HG03196 (cell line): Measurements from ENCODE around the gene JAKMIP2.

ENCODE experiments used
- ATAC-seq: cut with Tn5 transposase; IDR thresholded peaks from one replicate; pipeline ENCODE4 v1.9.1; 2021; ENCODE audit not compliant: unreplicated experiment

JAKMIP2 gene

GRCh38 chr5:147789820-147790219 is 7.3 kb upstream of the JAKMIP2 start:
- no peak for ATAC-seq

GRCh38 chr5:147788023-147788422 is 5.5 kb upstream of the JAKMIP2 start:
- ATAC-seq: no peak

DNA sequence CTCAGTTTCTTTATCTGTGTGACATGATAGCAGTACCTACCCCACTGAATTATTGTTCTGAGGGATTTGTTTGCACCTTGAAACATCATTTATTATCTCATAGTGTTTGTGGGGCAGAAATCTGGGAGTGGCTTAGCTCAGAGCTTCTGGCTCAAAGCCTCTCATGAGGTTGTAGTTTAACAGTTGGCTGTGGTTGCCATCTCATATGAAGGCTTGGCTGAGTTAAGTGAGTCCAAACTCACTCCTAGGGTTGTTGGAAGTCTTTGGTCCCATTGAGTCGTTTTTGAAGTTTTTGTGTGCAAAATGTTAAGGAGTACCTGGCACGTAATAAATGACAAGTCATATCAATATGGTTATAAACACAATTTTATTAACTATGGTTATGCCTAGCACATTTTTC is 3.6 kb upstream of the JAKMIP2 start:
- ATAC-seq: no peak

- no peak for ATAC-seq
These were observed 1.8 kb upstream of the JAKMIP2 start for GRCh38 chr5:147784146-147784987.

GRCh38 chr5:147780924-147781573 is 1.5 kb downstream of the JAKMIP2 start:
- no peak for ATAC-seq

- no peak for ATAC-seq
These were observed 2.8 kb downstream of the JAKMIP2 start for GRCh38 chr5:147779694-147780093.

GRCh38 chr5:147776989-147777388 is 5.5 kb downstream of the JAKMIP2 start:
- ATAC-seq: no peak

DNA sequence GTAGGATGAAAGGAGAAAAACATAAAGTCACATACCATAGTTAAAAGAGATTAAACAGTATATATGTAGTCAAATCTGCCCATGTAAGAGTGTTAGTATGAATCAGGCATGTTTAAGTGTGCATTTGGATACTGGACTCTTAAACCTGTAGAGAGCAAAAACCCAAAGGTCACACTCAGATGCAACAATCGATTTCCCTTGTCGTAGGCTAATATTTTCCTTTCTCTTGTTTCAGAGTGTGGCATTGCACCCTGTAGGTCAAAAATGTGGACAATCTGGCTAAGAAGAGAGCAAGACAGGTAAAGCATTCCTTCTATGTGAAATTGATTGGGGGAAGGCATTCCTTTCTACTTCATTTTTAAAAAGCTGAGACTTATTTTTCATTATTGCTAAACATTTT is 8.9 kb downstream of the JAKMIP2 start:
- no peak for ATAC-seq

DNA sequence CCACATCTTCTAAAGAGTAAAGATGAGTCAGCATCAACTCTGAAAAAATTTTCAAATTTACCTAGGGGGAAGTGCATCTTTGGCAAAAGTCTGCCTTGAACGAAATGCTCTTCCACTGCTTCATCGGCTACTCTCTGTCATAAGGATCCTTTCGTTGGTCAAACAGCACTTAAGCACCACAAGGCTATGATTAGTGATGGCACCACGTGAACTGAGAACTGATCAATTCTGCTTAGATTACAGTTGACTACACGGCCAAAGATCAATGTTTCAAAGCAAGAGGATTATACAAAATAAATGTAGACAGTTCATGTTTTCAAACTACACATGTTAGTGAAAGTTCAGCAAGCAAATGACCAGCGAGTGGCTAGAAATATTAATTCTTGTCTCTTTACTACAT is 9.4 kb downstream of the JAKMIP2 start:
- no peak for ATAC-seq

DNA sequence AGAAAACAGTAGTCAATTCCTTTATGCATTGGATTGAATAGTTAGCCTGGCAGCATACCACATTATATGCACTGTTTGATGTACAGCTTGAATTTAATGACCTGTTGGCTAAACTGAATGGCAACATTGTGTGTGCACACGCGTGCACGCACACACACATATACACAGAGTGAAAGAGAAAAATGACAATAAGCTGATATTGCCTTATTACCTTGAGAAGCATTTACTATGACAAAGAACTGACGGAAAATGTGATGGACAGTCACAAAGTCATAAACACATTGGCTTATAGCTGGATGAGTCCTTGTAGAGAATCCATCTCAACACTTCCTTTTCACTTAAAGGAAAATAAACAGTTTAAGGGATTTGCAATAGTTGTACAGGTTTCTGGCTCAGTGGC is 15.5 kb downstream of the JAKMIP2 start:
- no peak for ATAC-seq

- no peak for ATAC-seq
These were observed 18.6 kb downstream of the JAKMIP2 start for GRCh38 chr5:147763791-147764525.

DNA sequence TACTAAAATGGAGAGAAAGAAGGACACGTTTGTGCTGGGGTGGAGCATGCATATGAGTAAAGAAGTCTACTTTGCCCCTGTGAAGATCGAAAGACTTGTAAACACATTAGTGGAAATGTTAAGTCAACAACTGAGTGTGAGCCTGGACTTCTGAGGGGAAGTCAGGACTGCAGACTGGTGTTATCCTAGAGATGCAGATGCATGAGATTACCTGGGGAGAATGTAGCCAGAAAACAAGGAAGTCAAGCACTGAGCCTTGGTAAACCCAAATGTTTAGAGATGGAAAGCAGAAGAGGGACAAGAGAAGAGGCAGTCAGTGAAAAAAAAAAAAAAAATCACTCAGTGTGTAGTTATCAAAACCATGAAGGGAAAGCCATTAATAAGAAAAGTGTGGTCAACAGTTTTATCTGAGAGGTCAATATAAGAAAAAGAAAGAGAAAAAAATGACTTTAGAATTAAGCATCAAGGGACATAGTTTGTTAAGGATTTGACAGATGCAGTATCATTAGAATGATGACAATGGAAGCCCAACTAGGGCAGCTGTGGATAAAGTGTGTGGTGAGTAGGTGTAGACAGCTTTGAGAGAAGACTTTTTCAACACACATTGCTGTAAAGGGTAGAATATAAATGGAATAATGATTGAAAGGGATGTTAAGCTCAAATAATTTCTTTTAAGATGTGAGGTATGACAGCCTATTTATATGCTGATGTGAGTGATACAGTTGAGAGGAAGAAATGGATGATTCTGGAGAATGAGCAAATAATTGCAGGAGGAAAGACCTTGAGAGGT is 22.2 kb downstream of the JAKMIP2 start:
- ATAC-seq: no peak

- ATAC-seq: no peak
These were observed 23.1 kb downstream of the JAKMIP2 start for GRCh38 chr5:147759441-147759840.

GRCh38 chr5:147756566-147756965 is 26.0 kb downstream of the JAKMIP2 start:
- ATAC-seq: no peak

GRCh38 chr5:147754372-147755122 is 28.0 kb downstream of the JAKMIP2 start:
- ATAC-seq: no peak

GRCh38 chr5:147753765-147754164 is 28.8 kb downstream of the JAKMIP2 start:
- no peak for ATAC-seq

GRCh38 chr5:147752666-147753290 is 29.8 kb downstream of the JAKMIP2 start:
- ATAC-seq: no peak

DNA sequence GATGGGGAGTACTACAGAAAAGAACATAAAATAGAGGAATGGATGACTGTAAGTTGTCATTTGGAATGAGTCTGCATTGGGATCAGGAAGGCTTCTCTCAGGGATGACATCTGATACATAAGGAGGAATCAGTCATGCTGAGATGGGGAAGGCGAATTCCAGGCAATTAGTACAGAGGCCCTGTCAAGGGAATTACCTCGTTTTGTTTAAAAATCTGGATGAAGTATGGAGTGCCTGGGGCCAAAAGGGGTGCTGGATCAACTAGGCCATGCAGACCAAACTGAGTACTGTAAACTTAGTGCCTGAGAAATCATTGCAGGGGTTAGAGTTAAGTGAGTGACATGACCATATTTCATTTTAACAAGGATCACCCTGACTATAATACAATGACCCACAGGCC is 30.5 kb downstream of the JAKMIP2 start:
- ATAC-seq: no peak

DNA sequence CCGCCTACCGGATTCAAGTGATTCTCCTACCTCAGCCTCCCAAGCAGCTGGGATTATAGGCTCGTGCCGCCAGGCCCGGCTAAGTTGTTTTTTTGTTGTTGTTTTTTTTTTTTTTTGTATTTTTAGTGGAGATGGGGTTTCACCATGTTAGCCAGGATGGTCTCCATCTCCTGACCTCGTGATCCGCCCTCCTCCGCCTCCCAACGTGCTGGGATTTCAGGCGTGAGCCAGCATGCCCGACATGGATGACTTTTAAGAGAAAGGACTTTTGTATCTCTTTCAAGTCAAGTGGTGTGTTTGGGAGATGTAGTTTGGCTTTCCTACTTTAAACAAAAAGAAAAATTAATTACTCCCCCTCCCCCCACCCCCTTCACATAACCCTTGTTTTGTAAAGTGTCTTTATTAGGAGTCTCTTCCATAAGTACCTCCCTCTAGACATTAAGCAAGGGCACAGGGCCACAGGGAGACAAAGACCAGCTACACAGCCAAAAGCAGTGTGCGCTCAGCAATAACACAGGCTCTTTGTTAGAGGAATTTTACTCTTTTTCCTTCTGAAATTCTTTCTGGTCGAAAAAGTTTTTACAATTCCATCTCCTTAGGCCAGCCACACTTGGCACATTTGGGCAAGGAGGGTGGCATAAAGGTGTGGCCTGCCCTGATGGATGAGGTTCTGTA is 31.2 kb downstream of the JAKMIP2 start:
- no peak for ATAC-seq
